Endothelial cell of umbilical vein (primary cell): ENCODE measurements around the gene COASY. TPM values are rescaled to one million over a fixed set of nuclear protein-coding genes. Genes with fewer than 3 reads are reported as not detected.

ENCODE experiments used
- BruUV-seq: library from RNA; stranded (reverse); fragments of 400-500 nt; replicated peaks from 2 replicates; lab custom pipeline; 2021; lab: Mats Ljungman, UMichigan
- CTCF ChIA-PET: fragments of 300-600, 350-600 bp; sonication (Branson Sonifier 250); formaldehyde crosslinking; loops from one replicate; lab custom pipeline; 2021; ENCODE audit warnings: antibody characterized with exemption, inconsistent platforms; lab: Charles Lee
- POLR2A ChIA-PET: fragments of 300-600, 350-600 bp; sonication (Branson Sonifier 250); formaldehyde crosslinking; loops from one replicate; lab custom pipeline; 2021; ENCODE audit warnings: antibody characterized with exemption, inconsistent platforms; lab: Charles Lee
- DNase-seq: peaks from one replicate; pipeline ENCODE4 v3.0.0-alpha.2; 2011; ENCODE audit warnings: low read depth, low spot score
- FAIRE-seq: peaks from 2 replicates; lab custom pipeline; 2011; peaks lifted over from hg19 to GRCh38; lab: Jason Lieb, UNC
- H2AFZ ChIP-seq: 2 replicates; pipeline ENCODE4 v1.6.0; 2012; ENCODE audit warnings: low read depth, low read length, control low read depth, inconsistent platforms
- H3K27ac ChIP-seq: 2 replicates; pipeline ENCODE4 v1.5.1; 2011; ENCODE audit warnings: low read depth, mild to moderate bottlenecking, control low read depth, low read length, moderate library complexity; ENCODE audit not compliant: insufficient read depth
- H3K27me3 ChIP-seq, 2 experiments: 2 replicates each; pipeline versions ENCODE4 v1.6.0 to v1.6.1; 2011; ENCODE audit warnings: low read length in 2 of 2, mixed read lengths in 1 of 2; ENCODE audit not compliant: control insufficient read depth in 2 of 2, insufficient read depth in 2 of 2
- H3K36me3 ChIP-seq, 2 experiments: 2 replicates in 1 of 2; 3 replicates in 1 of 2; pipeline ENCODE4 v1.5.1; 2011; ENCODE audit warnings: low read length in 2 of 2, mild to moderate bottlenecking in 1 of 2, moderate library complexity in 1 of 2; ENCODE audit not compliant: control insufficient read depth in 2 of 2, insufficient read depth in 2 of 2; ENCODE audit errors: extremely low read depth in 1 of 2
- H3K4me1 ChIP-seq: 3 replicates; pipeline ENCODE4 v1.5.1; 2011; ENCODE audit warnings: mild to moderate bottlenecking, low read length; ENCODE audit not compliant: control insufficient read depth, insufficient read depth; ENCODE audit errors: extremely low read depth
- H3K4me2 ChIP-seq: 2 replicates; pipeline ENCODE4 v1.6.1; 2011; ENCODE audit warnings: low read length, control low read depth, mixed read lengths; ENCODE audit not compliant: insufficient read depth
- H3K4me3 ChIP-seq, 3 experiments: fragments of 200-600 bp in 1 of 3; sonication (generic), shearing (Covaris generic) in 1 of 3; replicated peaks in 1 of 3; 2 replicates each; pipeline ENCODE4 v1.5.1; 2011 to 2016; ENCODE audit warnings: control low read depth in 3 of 3, low read length in 3 of 3, mild to moderate bottlenecking in 2 of 3, inconsistent platforms in 1 of 3, low read depth in 1 of 3, moderate library complexity in 1 of 3; ENCODE audit not compliant: insufficient read depth in 1 of 3
- H3K79me2 ChIP-seq: 2 replicates; pipeline ENCODE4 v1.6.0; 2012; ENCODE audit warnings: low read length, inconsistent platforms; ENCODE audit not compliant: control insufficient read depth, insufficient read depth
- H3K9ac ChIP-seq: replicated peaks from 2 replicates; pipeline ENCODE3; 2011; ENCODE audit warnings: low read length, control low read depth; ENCODE audit not compliant: insufficient read depth; ENCODE audit errors: extremely low read depth
- H3K9me1 ChIP-seq: replicated peaks from 3 replicates; pipeline ENCODE4 v1.6.0; 2011; ENCODE audit warnings: mild to moderate bottlenecking, low read length; ENCODE audit not compliant: control insufficient read depth, insufficient read depth; ENCODE audit errors: extremely low read depth
- H3K9me3 ChIP-seq: replicated peaks from 2 replicates; pipeline ENCODE4 v1.5.1; 2012; ENCODE audit warnings: low read length, inconsistent platforms; ENCODE audit not compliant: control insufficient read depth, insufficient read depth
- H4K20me1 ChIP-seq: replicated peaks from 2 replicates; pipeline ENCODE3; 2011; ENCODE audit warnings: mild to moderate bottlenecking, low read length; ENCODE audit not compliant: control insufficient read depth, insufficient read depth; ENCODE audit errors: extremely low read depth
- EZH2 ChIP-seq: IDR thresholded peaks from 2 replicates; pipeline ENCODE4 v1.6.1; 2012; ENCODE audit warnings: borderline replicate concordance, low read depth, mild to moderate bottlenecking, moderate library complexity, low read length, inconsistent platforms; ENCODE audit not compliant: severe bottlenecking
- FOS ChIP-seq: IDR thresholded peaks from 2 replicates; pipeline ENCODE4 v1.6.1; 2011; ENCODE audit warnings: mild to moderate bottlenecking, low read length, moderate library complexity, borderline replicate concordance; ENCODE audit not compliant: insufficient read depth
- MYC ChIP-seq: IDR thresholded peaks from one replicate; pipeline ENCODE4 v1.6.1; 2011; ENCODE audit warnings: mild to moderate bottlenecking, low read depth, low read length
- POLR2A ChIP-seq: IDR thresholded peaks from 2 replicates; pipeline ENCODE4 v1.6.1; 2012; ENCODE audit warnings: low read depth, mild to moderate bottlenecking, control low read depth, low read length
- dilution Hi-C: fragments of 300-500 bp; cut with MboI; formaldehyde crosslinking; loops from one replicate; pipeline ENCODE4 v1.15.0; 2019; ENCODE audit warnings: low sequenced_read_pairs; ENCODE audit not compliant: extremely low pct_ligation_motif_present
- intact Hi-C: fragments of 100-400 bp; cut with micrococcal nuclease; formaldehyde crosslinking; loops from one replicate; pipeline ENCODE4 v1.10.0; 2022
- polyA plus RNA-seq, 4 experiments: library from polyadenylated mRNA; depleted of rRNA in 3 of 4; stranded (reverse) in 3 of 4; unstranded in 1 of 4; fragments of >200 nt; gene quantifications; 2 replicates each; pipeline versions ENCODE4 v1.2.1 to v1.2.3, GENCODE V29; 2011 to 2012; ENCODE audit warnings: missing spikeins in 1 of 4
- total RNA-seq: library from RNA; stranded (reverse); gene quantifications from 2 replicates; pipeline ENCODE4 v1.2.3, GENCODE V29; 2021
- TF ChIP-seq, protein P1 (sequence below): IDR thresholded peaks from 2 replicates; pipeline ENCODE4 v1.6.1; 2011; ENCODE audit not compliant: insufficient read depth, insufficient read length
- TF ChIP-seq, protein P2 (sequence below), 2 donors: IDR thresholded peaks; 1 replicate in 1 of 2; 2 replicates in 1 of 2; pipeline ENCODE4 v1.5.1; 2011; ENCODE audit warnings: low read length in 2 of 2, mild to moderate bottlenecking in 2 of 2, moderate library complexity in 2 of 2, control low read depth in 1 of 2, inconsistent platforms in 1 of 2, low read depth in 1 of 2; ENCODE audit not compliant: insufficient read depth in 1 of 2; ENCODE audit errors: extremely low read depth in 1 of 2

Gene COASY
- total and polyA plus RNA-seq, 2 donors (not counting 3 experiments of a cell fraction or from before 2014, with no cell fraction given): 39.6 to 69.2 TPM

DNA sequence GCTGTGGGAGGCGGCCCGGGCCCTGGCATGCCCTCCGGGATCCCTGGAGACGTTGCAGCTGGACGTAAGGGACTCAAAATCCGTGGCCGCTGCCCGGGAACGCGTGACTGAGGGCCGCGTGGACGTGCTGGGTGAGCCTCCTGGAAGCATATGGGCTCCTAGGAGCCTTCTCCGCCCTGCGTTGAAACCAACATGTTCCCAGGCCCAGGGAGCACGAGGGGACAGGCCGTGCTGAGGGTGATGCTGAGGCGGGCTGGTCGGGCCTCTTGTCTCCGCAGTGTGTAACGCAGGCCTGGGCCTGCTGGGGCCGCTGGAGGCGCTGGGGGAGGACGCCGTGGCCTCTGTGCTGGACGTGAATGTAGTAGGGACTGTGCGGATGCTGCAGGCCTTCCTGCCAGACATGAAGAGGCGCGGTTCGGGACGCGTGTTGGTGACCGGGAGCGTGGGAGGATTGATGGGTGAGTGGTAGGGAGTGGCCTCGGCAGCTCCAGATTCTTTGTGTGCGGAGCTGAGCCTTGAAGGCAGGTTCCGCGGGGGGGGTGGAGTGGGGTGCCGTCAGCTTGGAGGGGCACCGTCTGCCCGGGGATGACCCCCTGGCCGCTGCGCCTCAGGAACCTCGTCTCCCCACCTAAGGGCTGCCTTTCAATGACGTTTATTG lies 8.7 kb upstream of the COASY start:
- Histone ChIP-seq H3K4me1 (peaks cover 14% of the 10 kb centered on the region), H3K36me3 (no peaks in the 10 kb centered on the region), H3K4me3 (no peak overlapping the region), H3K27ac (no peak overlapping the region), H3K9ac (no peak overlapping the region), H3K9me1 (no peaks in the 10 kb centered on the region), H3K4me2 (peak overlapping the region; percentile 58), H3K9me3 (no peaks in the 10 kb centered on the region), H3K27me3 (no peaks in the 10 kb centered on the region), H2AFZ (no peak overlapping the region), H3K79me2 (peaks cover 17% of the 10 kb centered on the region), H4K20me1 (no peaks in the 10 kb centered on the region)
- ChIA-PET POLR2A (no interaction called here), CTCF (interaction anchor here (1.0 to 1.7 kb wide), 4 partner anchors 17 to 331 kb away, joined by 3 to 11 read pairs (median 4); partner anchors contain the start of genes NAGLU and PSMC3IP)
- dilution Hi-C loops: no loop called here
- no TSS peak for BruUV-seq
- no peak for DNase-seq
- intact Hi-C loops: no loop called here
- TF ChIP-seq FOS: no peak
- TF ChIP-seq, protein P1, sequence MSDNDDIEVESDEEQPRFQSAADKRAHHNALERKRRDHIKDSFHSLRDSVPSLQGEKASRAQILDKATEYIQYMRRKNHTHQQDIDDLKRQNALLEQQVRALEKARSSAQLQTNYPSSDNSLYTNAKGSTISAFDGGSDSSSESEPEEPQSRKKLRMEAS: no peak
- TF ChIP-seq MYC: no peak
- no peak for TF ChIP-seq POLR2A
- TF ChIP-seq EZH2: no peak
- TF ChIP-seq, protein P2, sequence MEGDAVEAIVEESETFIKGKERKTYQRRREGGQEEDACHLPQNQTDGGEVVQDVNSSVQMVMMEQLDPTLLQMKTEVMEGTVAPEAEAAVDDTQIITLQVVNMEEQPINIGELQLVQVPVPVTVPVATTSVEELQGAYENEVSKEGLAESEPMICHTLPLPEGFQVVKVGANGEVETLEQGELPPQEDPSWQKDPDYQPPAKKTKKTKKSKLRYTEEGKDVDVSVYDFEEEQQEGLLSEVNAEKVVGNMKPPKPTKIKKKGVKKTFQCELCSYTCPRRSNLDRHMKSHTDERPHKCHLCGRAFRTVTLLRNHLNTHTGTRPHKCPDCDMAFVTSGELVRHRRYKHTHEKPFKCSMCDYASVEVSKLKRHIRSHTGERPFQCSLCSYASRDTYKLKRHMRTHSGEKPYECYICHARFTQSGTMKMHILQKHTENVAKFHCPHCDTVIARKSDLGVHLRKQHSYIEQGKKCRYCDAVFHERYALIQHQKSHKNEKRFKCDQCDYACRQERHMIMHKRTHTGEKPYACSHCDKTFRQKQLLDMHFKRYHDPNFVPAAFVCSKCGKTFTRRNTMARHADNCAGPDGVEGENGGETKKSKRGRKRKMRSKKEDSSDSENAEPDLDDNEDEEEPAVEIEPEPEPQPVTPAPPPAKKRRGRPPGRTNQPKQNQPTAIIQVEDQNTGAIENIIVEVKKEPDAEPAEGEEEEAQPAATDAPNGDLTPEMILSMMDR (IDR thresholded peaks at IDR 0.05; ENCODE audit: extremely low read depth in 1 of 2, insufficient read depth in 1 of 2, low read depth in 1 of 2, low read length in 2 of 2): no peak
- FAIRE-seq: no peak
